ENCODE results near the gene TFAP2C. TPM values are rescaled to one million over a fixed set of nuclear protein-coding genes. Genes with fewer than 3 reads are reported as not detected.
"Not testable (repeated sequence)": the region's sequence is repeated elsewhere in the genome, so short reads cannot be mapped to it uniquely, and the experiment has no call there.

Gene TFAP2C
- total RNA-seq, 2 experiments from 2014 or later: not detected

GRCh38 chr20:56637576-56637975 lies 8.5 kb downstream of the TFAP2C start:
- DNase-seq (no peak), ATAC-seq (no peak)
- POLR2A ChIA-PET: no interaction called here
- intact Hi-C loops (cut with micrococcal nuclease): no loop called here
- Mint-ChIP-seq H3K4me3 (no peak overlapping the region), H3K9me3 (no peaks in the 10 kb centered on the region), H3K4me1 (ENCODE audit: low read depth) (no peaks in the 10 kb centered on the region), H3K27me3 (peaks cover 27% of the 10 kb centered on the region), H3K36me3 (ENCODE audit: low read depth) (no peaks in the 10 kb centered on the region), H3K27ac (no peak overlapping the region)
- no peak for TF ChIP-seq CTCF (IDR thresholded peaks at IDR 0.05)
- CTCF ChIA-PET: no interaction called here

GRCh38 chr20:56646599-56646998 lies 17.5 kb downstream of the TFAP2C start:
- DNase-seq (no peak), ATAC-seq (no peak)
- no peak for TF ChIP-seq CTCF (IDR thresholded peaks at IDR 0.05)
- no peaks in the 10 kb centered on the region for H3K36me3 Mint-ChIP-seq (ENCODE audit: low read depth)
- H3K9me3 Mint-ChIP-seq: no peaks in the 10 kb centered on the region
- intact Hi-C loops (cut with micrococcal nuclease): no loop called here
- H3K27ac Mint-ChIP-seq: no peak overlapping the region
- H3K27me3 Mint-ChIP-seq: peaks cover 11% of the 10 kb centered on the region
- no peak overlapping the region for H3K4me3 Mint-ChIP-seq
- CTCF ChIA-PET: no interaction called here
- POLR2A ChIA-PET: no interaction called here
- no peaks in the 10 kb centered on the region for H3K4me1 Mint-ChIP-seq (ENCODE audit: low read depth)

- intact Hi-C loops (cut with micrococcal nuclease): no loop called here
- H3K36me3 Mint-ChIP-seq (ENCODE audit: low read depth): no peaks in the 10 kb centered on the region
- H3K27ac Mint-ChIP-seq: no peak overlapping the region
- ATAC-seq (no peak), DNase-seq (no peak)
- POLR2A ChIA-PET: no interaction called here
- no peaks in the 10 kb centered on the region for H3K27me3 Mint-ChIP-seq
- TF ChIP-seq CTCF (IDR thresholded peaks at IDR 0.05): no peak
- no peaks in the 10 kb centered on the region for H3K9me3 Mint-ChIP-seq
- CTCF ChIA-PET: interaction anchor here (1.0 kb wide), 1 partner anchor 103 kb away, joined by 3 read pairs; no protein-coding TSS in a partner anchor
- no peaks in the 10 kb centered on the region for H3K4me1 Mint-ChIP-seq (ENCODE audit: low read depth)
- H3K4me3 Mint-ChIP-seq: no peak overlapping the region
Measured at GRCh38 chr20:56653211-56653610, 24.1 kb downstream of the TFAP2C start.

GRCh38 chr20:56656632-56657031 lies 27.5 kb downstream of the TFAP2C start:
- ATAC-seq (no peak), DNase-seq (no peak)
- no peak overlapping the region for H3K4me3 Mint-ChIP-seq
- H3K36me3 Mint-ChIP-seq (ENCODE audit: low read depth): no peaks in the 10 kb centered on the region
- CTCF ChIA-PET: no interaction called here
- intact Hi-C loops (cut with micrococcal nuclease): no loop called here
- H3K27me3 Mint-ChIP-seq: peaks cover 2% of the 10 kb centered on the region
- POLR2A ChIA-PET: interaction anchor here (0.5 kb wide), 1 partner anchor 140 kb away, joined by 3 read pairs; no protein-coding TSS in a partner anchor
- H3K4me1 Mint-ChIP-seq (ENCODE audit: low read depth): no peaks in the 10 kb centered on the region
- H3K9me3 Mint-ChIP-seq: no peaks in the 10 kb centered on the region
- no peak for TF ChIP-seq CTCF (IDR thresholded peaks at IDR 0.05)
- no peak overlapping the region for H3K27ac Mint-ChIP-seq

GRCh38 chr20:56657879-56658278 lies 28.8 kb downstream of the TFAP2C start:
- POLR2A ChIA-PET: interaction anchor here (0.5 kb wide), 1 partner anchor 58 kb away, joined by 3 read pairs; no protein-coding TSS in a partner anchor
- Mint-ChIP-seq H3K9me3 (no peaks in the 10 kb centered on the region), H3K27me3 (peaks cover 2% of the 10 kb centered on the region), H3K4me1 (ENCODE audit: low read depth) (no peaks in the 10 kb centered on the region), H3K27ac (no peak overlapping the region), H3K4me3 (no peak overlapping the region), H3K36me3 (ENCODE audit: low read depth) (no peaks in the 10 kb centered on the region)
- TF ChIP-seq CTCF (IDR thresholded peaks at IDR 0.05): no peak
- ATAC-seq (no peak), DNase-seq (no peak)
- intact Hi-C loops (cut with micrococcal nuclease): no loop called here
- CTCF ChIA-PET: no interaction called here

GRCh38 chr20:56658341-56658947 lies 29.3 kb downstream of the TFAP2C start:
- CTCF ChIA-PET: not testable (repeated sequence)

More at GRCh38 chr20:56658341-56658947, 29.3 kb downstream of the TFAP2C start:
- H3K4me1 Mint-ChIP-seq (ENCODE audit: low read depth); H3K36me3 Mint-ChIP-seq (ENCODE audit: low read depth); ATAC-seq; H3K4me3 Mint-ChIP-seq; DNase-seq; H3K27ac Mint-ChIP-seq; H3K9me3 Mint-ChIP-seq; H3K27me3 Mint-ChIP-seq; intact Hi-C loops (cut with micrococcal nuclease): not testable (repeated sequence)
- POLR2A ChIA-PET: interaction anchor here (0.5 kb wide), 1 partner anchor 58 kb away, joined by 3 read pairs; no protein-coding TSS in a partner anchor
